Subcutaneous abdominal adipose tissue (tissue), 5 donors: Measurements from ENCODE around the gene FBXL3.
"Not testable (repeated sequence)": the region's sequence is repeated elsewhere in the genome, so short reads cannot be mapped to it uniquely, and the experiment has no call there.

Source experiments
- H3K27ac ChIP-seq: one replicate; pipeline ENCODE4 v1.7.0; 2013; ENCODE audit warnings: low read depth, mild to moderate bottlenecking, inconsistent platforms, low read length, moderate library complexity
- H3K27me3 ChIP-seq, 5 donors: one replicate each; pipeline ENCODE4 v1.7.0; 2013; ENCODE audit warnings: low read length in 5 of 5, inconsistent platforms in 1 of 5; ENCODE audit not compliant: control insufficient read depth in 5 of 5, insufficient read depth in 4 of 5
- H3K36me3 ChIP-seq, 5 donors: one replicate each; pipeline ENCODE4 v1.7.0; 2013; ENCODE audit warnings: low read length in 5 of 5; ENCODE audit not compliant: control insufficient read depth in 5 of 5, insufficient read depth in 5 of 5
- H3K4me1 ChIP-seq, 5 donors: one replicate each; pipeline ENCODE4 v1.7.0; 2013; ENCODE audit warnings: low read length in 5 of 5, mild to moderate bottlenecking in 3 of 5, moderate library complexity in 1 of 5; ENCODE audit not compliant: control insufficient read depth in 5 of 5, insufficient read depth in 5 of 5
- H3K4me3 ChIP-seq, 5 donors: one replicate each; pipeline ENCODE4 v1.7.0; 2013; ENCODE audit warnings: low read length in 5 of 5, low read depth in 1 of 5
- H3K9ac ChIP-seq, 5 donors: one replicate each; pipeline ENCODE4 v1.7.0; 2013; ENCODE audit warnings: low read length in 5 of 5, mild to moderate bottlenecking in 4 of 5, moderate library complexity in 3 of 5
- H3K9me3 ChIP-seq, 5 donors: one replicate each; pipeline ENCODE4 v1.7.0; 2013; ENCODE audit warnings: low read length in 5 of 5; ENCODE audit not compliant: control insufficient read depth in 5 of 5
- donor health status: healthy.
- donor health status: healthy.
- donor health status: healthy.
- donor health status: healthy.
- donor health status: healthy.

The FBXL3 gene

GRCh38 chr13:77013853-77014542 lies 13.0 kb downstream of the FBXL3 start:
- Histone ChIP-seq H3K4me1 (peaks cover 0 to 28% (median 16%) of the 10 kb centered on the region in 5 donors), H3K27me3 (no peaks in the 10 kb centered on the region), H3K9me3 (no peaks in the 10 kb centered on the region), H3K36me3 (peaks cover 49 to 78% (median 61%) of the 10 kb centered on the region in 5 donors), H3K9ac (no peak overlapping the region), H3K27ac (no peak overlapping the region), H3K4me3 (no peak overlapping the region)

- not testable (repeated sequence) for H3K9me3 ChIP-seq, H3K27me3 ChIP-seq, H3K4me3 ChIP-seq, H3K27ac ChIP-seq, H3K9ac ChIP-seq
- peaks cover 36 to 70% (median 59%) of the 10 kb centered on the region in 5 donors for H3K36me3 ChIP-seq
- H3K4me1 ChIP-seq: peaks cover 0 to 11% (median 4%) of the 10 kb centered on the region in 5 donors
Measured at GRCh38 chr13:77009719-77010118, 17.2 kb downstream of the FBXL3 start.

- H3K27ac ChIP-seq: no peak overlapping the region
- H3K36me3 ChIP-seq: peaks cover 29 to 63% (median 52%) of the 10 kb centered on the region in 5 donors
- no peaks in the 10 kb centered on the region for H3K27me3 ChIP-seq
- H3K9ac ChIP-seq: no peak overlapping the region
- no peak overlapping the region for H3K4me3 ChIP-seq
- H3K9me3 ChIP-seq: no peaks in the 10 kb centered on the region
- H3K4me1 ChIP-seq: peaks cover 0 to 11% (median 4%) of the 10 kb centered on the region in 5 donors
Measured at GRCh38 chr13:77009011-77009410, 17.9 kb downstream of the FBXL3 start.

- H3K27me3 ChIP-seq, H3K27ac ChIP-seq, H3K9ac ChIP-seq, H3K4me3 ChIP-seq, H3K9me3 ChIP-seq: not testable (repeated sequence)
- H3K36me3 ChIP-seq: peaks cover 26 to 60% (median 48%) of the 10 kb centered on the region in 5 donors
- peaks cover 0 to 11% (median 4%) of the 10 kb centered on the region in 5 donors for H3K4me1 ChIP-seq
Measured at GRCh38 chr13:77008337-77008736, 18.6 kb downstream of the FBXL3 start.

GRCh38 chr13:77002590-77003190 lies 24.3 kb downstream of the FBXL3 start:
- H3K9ac ChIP-seq: peak overlapping the region in 1 of 5 donors; percentile 21
- no peak overlapping the region for H3K4me3 ChIP-seq
- no peaks in the 10 kb centered on the region for H3K27me3 ChIP-seq
- H3K4me1 ChIP-seq: peaks cover 0 to 9% (median 6%) of the 10 kb centered on the region in 5 donors
- no peaks in the 10 kb centered on the region for H3K9me3 ChIP-seq
- no peak overlapping the region for H3K27ac ChIP-seq
- H3K36me3 ChIP-seq: peaks cover 16 to 41% (median 23%) of the 10 kb centered on the region in 5 donors

- Histone ChIP-seq H3K9me3 (no peaks in the 10 kb centered on the region), H3K36me3 (peaks cover 10 to 36% (median 17%) of the 10 kb centered on the region in 5 donors), H3K27me3 (no peaks in the 10 kb centered on the region), H3K9ac (peak overlapping the region in 1 of 5 donors; percentile 21), H3K27ac (no peak overlapping the region), H3K4me1 (peaks cover 0 to 9% (median 6%) of the 10 kb centered on the region in 5 donors), H3K4me3 (no peak overlapping the region)
Measured at GRCh38 chr13:77001963-77002587, 24.9 kb downstream of the FBXL3 start.

GRCh38 chr13:77001540-77001939 lies 25.4 kb downstream of the FBXL3 start:
- peaks cover 9 to 33% (median 16%) of the 10 kb centered on the region in 5 donors for H3K36me3 ChIP-seq
- peaks cover 0 to 9% (median 6%) of the 10 kb centered on the region in 5 donors for H3K4me1 ChIP-seq
- no peak overlapping the region for H3K27ac ChIP-seq
- no peaks in the 10 kb centered on the region for H3K27me3 ChIP-seq
- no peak overlapping the region for H3K4me3 ChIP-seq
- H3K9me3 ChIP-seq: no peaks in the 10 kb centered on the region
- no peak overlapping the region for H3K9ac ChIP-seq

GRCh38 chr13:77000475-77000874 lies 26.5 kb downstream of the FBXL3 start:
- Histone ChIP-seq H3K27me3 (no peaks in the 10 kb centered on the region), H3K4me3 (no peak overlapping the region), H3K9ac (no peak overlapping the region), H3K36me3 (peaks cover 12 to 38% (median 21%) of the 10 kb centered on the region in 5 donors), H3K4me1 (peaks cover 0 to 9% (median 6%) of the 10 kb centered on the region in 5 donors), H3K9me3 (no peaks in the 10 kb centered on the region), H3K27ac (no peak overlapping the region)

- H3K27ac ChIP-seq: no peak overlapping the region
- H3K4me1 ChIP-seq: peaks cover 0 to 17% (median 15%) of the 10 kb centered on the region in 5 donors
- H3K36me3 ChIP-seq: peaks cover 6 to 23% (median 12%) of the 10 kb centered on the region in 5 donors
- H3K27me3 ChIP-seq: no peaks in the 10 kb centered on the region
- no peak overlapping the region for H3K4me3 ChIP-seq
- H3K9me3 ChIP-seq: no peaks in the 10 kb centered on the region
- peak overlapping the region in 1 of 5 donors; percentile 33 for H3K9ac ChIP-seq
Measured at GRCh38 chr13:76994281-76994680, 32.7 kb downstream of the FBXL3 start.

- H3K36me3 ChIP-seq: peaks cover 5 to 19% (median 10%) of the 10 kb centered on the region in 5 donors
- no peak overlapping the region for H3K27ac ChIP-seq
- no peaks in the 10 kb centered on the region for H3K27me3 ChIP-seq
- peak overlapping the region in 1 of 5 donors; percentile 90 for H3K4me3 ChIP-seq
- H3K9me3 ChIP-seq: no peaks in the 10 kb centered on the region
- H3K4me1 ChIP-seq: peaks cover 0 to 17% (median 15%) of the 10 kb centered on the region in 5 donors
- peak overlapping the region in 2 of 5 donors; percentile 73 to 91 for H3K9ac ChIP-seq
Measured at GRCh38 chr13:76993473-76993872, 33.5 kb downstream of the FBXL3 start.
